HFFc6 (cell line): ENCODE measurements around the gene STEAP1. TPM values are rescaled to one million over a fixed set of nuclear protein-coding genes. Genes with fewer than 3 reads are reported as not detected.

Experiments
- DNase-seq: peaks from one replicate; pipeline ENCODE4 v3.0.0-alpha.2; 2018
- H3K27ac Mint-ChIP-seq: 2 replicates; pipeline ENCODE4 v1.8.0; 2020; ENCODE audit warnings: mild to moderate bottlenecking, mixed read lengths
- H3K27me3 Mint-ChIP-seq: 2 replicates; pipeline ENCODE4 v1.8.0; 2021; ENCODE audit warnings: mild to moderate bottlenecking, moderate library complexity, mixed read lengths; ENCODE audit not compliant: insufficient read depth
- H3K36me3 Mint-ChIP-seq: 2 replicates; pipeline ENCODE4 v1.8.0; 2021; ENCODE audit warnings: low read depth, mixed read lengths
- H3K4me1 Mint-ChIP-seq: 2 replicates; pipeline ENCODE4 v1.8.0; 2020; ENCODE audit warnings: low read depth, mixed read lengths
- H3K4me3 Mint-ChIP-seq: 2 replicates; pipeline ENCODE4 v1.8.0; 2020; ENCODE audit warnings: mild to moderate bottlenecking, moderate library complexity, mixed read lengths
- H3K9me3 Mint-ChIP-seq: 2 replicates; pipeline ENCODE4 v1.8.0; 2020; ENCODE audit warnings: mild to moderate bottlenecking, mixed read lengths
- CTCF ChIP-seq: fragments of 200-600 bp; sonication (generic); IDR thresholded peaks from 2 replicates; pipeline ENCODE4 v1.5.0; 2021; ENCODE audit warnings: antibody characterized with exemption, mild to moderate bottlenecking
- total RNA-seq, 6 experiments: library from RNA; stranded (reverse); fragmentation: NEBNext Ultra II Directional; extraction: Animal tissue kit (Norgen Biotek cat#: 25700); gene quantifications; 2 replicates in 1 of 6; 3 replicates in 5 of 6; pipeline ENCODE4 v1.2.3, GENCODE V29; 2021

STEAP1 gene
- total RNA-seq, 6 experiments from 2014 or later: 19.6 to 67.4 (median 65.7) TPM

GRCh38 chr7:90188281-90188680 is 34.0 kb downstream of the STEAP1 start:
- Mint-ChIP-seq H3K36me3 (peaks cover 15% of the 10 kb centered on the region), H3K27me3 (no peaks in the 10 kb centered on the region), H3K4me1 (peaks cover 13% of the 10 kb centered on the region), H3K9me3 (peaks cover 16% of the 10 kb centered on the region), H3K4me3 (no peak overlapping the region), H3K27ac (no peak overlapping the region)
- DNase-seq: no peak
- TF ChIP-seq CTCF: no peak

GRCh38 chr7:90190995-90191394 is 36.7 kb downstream of the STEAP1 start:
- H3K27ac Mint-ChIP-seq: no peak overlapping the region
- peaks cover 11% of the 10 kb centered on the region for H3K9me3 Mint-ChIP-seq
- H3K4me3 Mint-ChIP-seq: no peak overlapping the region
- no peak for TF ChIP-seq CTCF
- no peaks in the 10 kb centered on the region for H3K27me3 Mint-ChIP-seq
- peaks cover 16% of the 10 kb centered on the region for H3K4me1 Mint-ChIP-seq
- H3K36me3 Mint-ChIP-seq: peaks cover 15% of the 10 kb centered on the region
- DNase-seq: no peak

- Mint-ChIP-seq H3K4me3 (no peak overlapping the region), H3K9me3 (peaks cover 11% of the 10 kb centered on the region), H3K27ac (no peak overlapping the region), H3K36me3 (peaks cover 15% of the 10 kb centered on the region), H3K4me1 (peaks cover 16% of the 10 kb centered on the region), H3K27me3 (no peaks in the 10 kb centered on the region)
- no peak for TF ChIP-seq CTCF
- no peak for DNase-seq
Measured at GRCh38 chr7:90191648-90192047, 37.4 kb downstream of the STEAP1 start.

GRCh38 chr7:90192876-90193750 is 38.8 kb downstream of the STEAP1 start:
- peak; percentile 67 for DNase-seq

More at GRCh38 chr7:90192876-90193750, 38.8 kb downstream of the STEAP1 start:
- Mint-ChIP-seq H3K36me3 (peaks cover 15% of the 10 kb centered on the region), H3K4me3 (no peak overlapping the region), H3K9me3 (peaks cover 11% of the 10 kb centered on the region), H3K4me1 (peaks cover 16% of the 10 kb centered on the region), H3K27ac (peak overlapping the region; percentile 10; the same call in 1 of the 2 replicates), H3K27me3 (no peaks in the 10 kb centered on the region)
- TF ChIP-seq CTCF: no peak
